CD4-positive, alpha-beta memory T cell (primary cell): ENCODE measurements around the gene SPRY4. TPM values are rescaled to one million over a fixed set of nuclear protein-coding genes. Genes with fewer than 3 reads are reported as not detected.
A peak's percentile ranks its signal among the peaks of the same experiment; 100 is the strongest.

Source experiments
- CTCF ChIA-PET: fragments of 350-600 bp; sonication (Branson Sonifier 250); formaldehyde crosslinking; loops from one replicate; lab custom pipeline; 2021; ENCODE audit warnings: inconsistent platforms; ENCODE audit not compliant: partially characterized antibody; lab: Charles Lee
- POLR2A ChIA-PET: fragments of 350-600 bp; sonication (Branson Sonifier 250); formaldehyde crosslinking; loops from one replicate; lab custom pipeline; 2021; ENCODE audit not compliant: partially characterized antibody; lab: Charles Lee
- DNase-seq, 5 donors: peaks; one replicate each; pipeline versions ENCODE4 v3.0.0 to v3.0.0-alpha.2; 2020 to 2022; ENCODE audit warnings: mixed read lengths in 1 of 5
- H3K27ac ChIP-seq: one replicate; pipeline ENCODE4 v1.7.0; 2013; ENCODE audit warnings: low read depth, low read length
- H3K27me3 ChIP-seq: 2 replicates; pipeline ENCODE4 v1.7.0; 2013; ENCODE audit warnings: mild to moderate bottlenecking, low read length, moderate library complexity; ENCODE audit not compliant: insufficient read depth
- H3K36me3 ChIP-seq: 2 replicates; pipeline ENCODE4 v1.7.0; 2013; ENCODE audit warnings: mild to moderate bottlenecking, low read length, moderate library complexity; ENCODE audit not compliant: insufficient read depth
- H3K4me1 ChIP-seq: 2 replicates; pipeline ENCODE4 v1.7.0; 2013; ENCODE audit warnings: mild to moderate bottlenecking, low read length, moderate library complexity; ENCODE audit not compliant: insufficient read depth
- H3K4me3 ChIP-seq, 2 donors: one replicate each; pipeline ENCODE4 v1.7.0; 2013; ENCODE audit warnings: low read length in 2 of 2, mild to moderate bottlenecking in 1 of 2
- H3K9me3 ChIP-seq, 2 donors: one replicate each; pipeline ENCODE4 v1.7.0; 2013; ENCODE audit warnings: low read length in 2 of 2, control low read depth in 1 of 2; ENCODE audit not compliant: control insufficient read depth in 1 of 2
- H3K27ac Mint-ChIP-seq, 7 donors: one replicate each; pipeline ENCODE4 v1.8.0; 2020 to 2021; ENCODE audit warnings: mixed read lengths in 7 of 7, mild to moderate bottlenecking in 6 of 7, inconsistent platforms in 3 of 7, moderate library complexity in 3 of 7
- H3K27me3 Mint-ChIP-seq, 2 donors: one replicate each; pipeline ENCODE4 v1.8.0; 2020 to 2021; ENCODE audit warnings: mixed read lengths in 2 of 2
- H3K36me3 Mint-ChIP-seq, 2 donors: one replicate each; pipeline ENCODE4 v1.8.0; 2020 to 2021; ENCODE audit warnings: mixed read lengths in 2 of 2, inconsistent platforms in 1 of 2, mild to moderate bottlenecking in 1 of 2
- H3K4me1 Mint-ChIP-seq, 4 donors: one replicate each; pipeline ENCODE4 v1.8.0; 2020 to 2021; ENCODE audit warnings: mixed read lengths in 4 of 4, mild to moderate bottlenecking in 1 of 4
- H3K4me3 Mint-ChIP-seq, 8 donors: one replicate each; pipeline ENCODE4 v1.8.0; 2020 to 2021; ENCODE audit warnings: mixed read lengths in 8 of 8, mild to moderate bottlenecking in 7 of 8, moderate library complexity in 6 of 8, inconsistent platforms in 3 of 8
- H3K9me3 Mint-ChIP-seq, 8 donors: one replicate each; pipeline ENCODE4 v1.8.0; 2020 to 2021; ENCODE audit warnings: mixed read lengths in 8 of 8, mild to moderate bottlenecking in 5 of 8, inconsistent platforms in 3 of 8, moderate library complexity in 1 of 8
- intact Hi-C: fragments of 100-400 bp; cut with micrococcal nuclease; formaldehyde crosslinking; loops from one replicate; pipeline ENCODE4 v1.15.1; 2023
- polyA plus RNA-seq, 2 donors: library from polyadenylated mRNA; unstranded; fragments of 300-500 nt; fragmentation: Illumina TruSeq; gene quantifications; one replicate each; pipeline ENCODE4 v1.2.3, GENCODE V29; 2021
- total RNA-seq, 2 experiments: library from RNA; stranded (reverse); gene quantifications; one replicate each; pipeline ENCODE4 v1.2.3, GENCODE V29; 2021

SPRY4 gene
- total and polyA plus RNA-seq, 4 experiments from 2014 or later = not detected

DNA sequence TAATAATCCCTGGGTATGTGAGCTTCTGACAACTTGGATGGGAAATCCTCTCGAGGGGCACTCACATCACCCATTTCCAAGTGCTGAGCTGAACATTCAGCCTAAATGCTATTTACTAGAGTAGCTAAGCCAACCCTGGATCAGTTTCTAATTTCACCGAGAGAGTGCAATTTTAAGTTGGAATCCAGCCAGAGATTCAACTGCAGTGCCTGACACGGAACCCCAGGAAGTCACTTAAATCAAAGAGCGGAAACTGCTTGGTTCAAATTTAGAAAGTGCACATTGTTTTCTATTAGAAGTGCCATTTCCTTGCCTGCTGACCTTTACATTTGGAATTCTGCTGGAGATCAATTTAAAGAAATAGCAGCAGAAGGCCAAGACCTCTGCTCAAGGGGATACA lies 8.8 kb downstream of the SPRY4 start:
- Mint-ChIP-seq H3K27ac (no peak overlapping the region), H3K4me3 (peak overlapping the region in 6 of 8 donors; percentile 29 to 62 (median 46)), H3K9me3 (no peaks in the 10 kb centered on the region), H3K4me1 (peaks cover 9 to 18% (median 15%) of the 10 kb centered on the region in 4 donors), H3K27me3 (peaks cover 4 to 6% of the 10 kb centered on the region in 2 donors), H3K36me3 (no peaks in the 10 kb centered on the region)
- peak in 4 of 5 donors; percentile 36 to 43 (median 40) for DNase-seq
- ChIA-PET POLR2A (interaction anchor here (0.9 to 1.3 kb wide), 2 partner anchors 9 to 15 kb away, joined by 3 read pairs; no protein-coding TSS in a partner anchor), CTCF (no interaction called here)
- H3K4me1 ChIP-seq = peaks cover 18% of the 10 kb centered on the region
- H3K27ac ChIP-seq = no peak overlapping the region
- H3K9me3 ChIP-seq = no peaks in the 10 kb centered on the region
- no peaks in the 10 kb centered on the region for H3K36me3 ChIP-seq
- H3K27me3 ChIP-seq = no peaks in the 10 kb centered on the region
- intact Hi-C loops = no loop called here
- no peak overlapping the region for H3K4me3 ChIP-seq

DNA sequence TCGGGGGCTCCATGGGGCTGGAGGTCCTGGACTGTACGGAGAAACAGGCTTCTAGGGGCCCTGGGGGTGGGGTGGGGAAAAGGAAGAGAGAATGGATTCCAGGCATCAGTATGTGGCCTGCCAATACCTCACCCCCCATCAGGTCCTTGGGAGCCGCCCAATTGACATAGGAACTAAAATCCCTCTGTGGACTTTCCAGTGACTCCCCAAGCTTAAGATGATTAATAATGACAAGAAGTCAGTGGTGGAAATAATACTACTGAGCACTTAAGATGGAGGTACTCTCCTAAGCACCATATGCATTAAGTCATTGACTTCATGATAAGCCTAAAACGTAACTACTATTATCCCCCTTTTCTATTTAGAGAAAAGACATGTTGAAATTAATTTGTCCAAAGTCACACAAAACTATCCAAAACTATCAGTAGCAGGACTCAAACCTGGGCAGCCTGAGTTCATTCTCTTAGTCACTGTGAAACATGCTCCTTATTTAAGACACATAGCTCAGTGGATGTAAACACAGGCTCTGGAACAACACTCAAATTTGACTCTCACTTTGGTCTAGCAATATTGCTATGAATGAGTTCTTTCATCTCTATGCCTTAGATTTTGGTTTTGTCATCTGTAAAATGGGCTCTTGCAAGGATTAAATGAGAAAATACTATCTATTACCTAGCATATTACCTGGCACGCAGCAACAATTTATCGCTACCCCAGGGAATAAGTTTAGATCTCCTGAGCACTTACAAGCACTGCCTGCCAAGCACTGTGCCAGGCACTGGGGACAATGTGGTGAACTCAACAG lies 9.5 kb downstream of the SPRY4 start:
- Histone ChIP-seq H3K4me3 (no peak overlapping the region), H3K4me1 (peaks cover 18% of the 10 kb centered on the region), H3K27ac (no peak overlapping the region), H3K27me3 (no peaks in the 10 kb centered on the region), H3K9me3 (no peaks in the 10 kb centered on the region), H3K36me3 (no peaks in the 10 kb centered on the region)
- Mint-ChIP-seq H3K36me3 (no peaks in the 10 kb centered on the region), H3K27ac (no peak overlapping the region), H3K4me1 (peaks cover 9 to 18% (median 13%) of the 10 kb centered on the region in 4 donors), H3K4me3 (no peak overlapping the region), H3K9me3 (no peaks in the 10 kb centered on the region), H3K27me3 (peaks cover 2 to 6% of the 10 kb centered on the region in 2 donors)
- ChIA-PET CTCF (no interaction called here), POLR2A (interaction anchor here (0.9 to 1.3 kb wide), 2 partner anchors 10 to 15 kb away, joined by 3 read pairs; no protein-coding TSS in a partner anchor)
- intact Hi-C loops = no loop called here
- DNase-seq = no peak

DNA sequence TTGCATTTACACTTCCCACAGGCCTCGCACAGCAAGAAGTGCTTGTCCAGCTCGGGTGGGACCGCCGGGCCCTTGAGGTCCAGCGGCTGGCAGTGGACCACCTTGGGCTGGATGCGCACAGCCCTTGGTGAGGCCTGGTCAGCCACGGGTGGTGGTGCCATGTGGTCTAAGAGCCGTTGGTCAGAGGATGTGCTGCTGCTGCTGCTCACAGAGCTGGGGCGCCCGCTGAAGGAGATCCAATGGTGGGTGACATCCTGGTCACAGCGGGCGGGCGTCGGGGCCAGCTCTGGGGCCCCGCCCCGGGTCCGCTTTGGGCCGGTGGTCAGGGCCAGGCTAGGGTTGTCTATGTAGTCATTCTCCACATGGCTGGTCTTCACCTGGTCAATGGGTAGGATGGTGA lies 10.2 kb downstream of the SPRY4 start:
- Histone ChIP-seq H3K4me1 (peaks cover 18% of the 10 kb centered on the region), H3K27ac (no peak overlapping the region), H3K4me3 (no peak overlapping the region), H3K36me3 (no peaks in the 10 kb centered on the region), H3K9me3 (no peaks in the 10 kb centered on the region), H3K27me3 (no peaks in the 10 kb centered on the region)
- POLR2A ChIA-PET = no interaction called here
- intact Hi-C loops = no loop called here
- Mint-ChIP-seq H3K36me3 (no peaks in the 10 kb centered on the region), H3K27me3 (peaks cover 2 to 6% of the 10 kb centered on the region in 2 donors), H3K4me1 (peaks cover 9 to 18% (median 13%) of the 10 kb centered on the region in 4 donors), H3K9me3 (no peaks in the 10 kb centered on the region), H3K27ac (no peak overlapping the region), H3K4me3 (no peak overlapping the region)
- CTCF ChIA-PET = no interaction called here
- no peak for DNase-seq

DNA sequence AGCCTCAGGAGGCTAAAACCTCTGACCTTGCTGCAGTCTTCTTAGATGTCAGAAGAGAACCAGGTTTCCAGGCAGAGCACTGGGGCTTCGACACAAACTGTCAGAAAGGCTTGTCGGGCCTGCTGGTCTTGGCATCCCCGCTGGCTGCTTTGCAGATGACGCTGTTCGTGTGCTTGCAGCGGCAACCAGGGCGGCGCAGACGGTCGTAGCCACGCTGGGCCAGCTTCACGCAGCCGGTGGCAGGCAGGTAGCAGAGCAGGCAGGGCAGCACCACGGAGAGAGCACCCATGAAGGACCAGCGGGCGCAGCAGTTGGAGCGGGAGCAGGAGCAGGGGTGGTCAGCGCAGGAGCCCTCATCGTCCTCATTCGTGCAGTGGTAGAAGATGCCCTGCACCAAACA lies 10.7 kb downstream of the SPRY4 start:
- Histone ChIP-seq H3K27ac (no peak overlapping the region), H3K9me3 (no peaks in the 10 kb centered on the region), H3K27me3 (no peaks in the 10 kb centered on the region), H3K36me3 (no peaks in the 10 kb centered on the region), H3K4me1 (peaks cover 18% of the 10 kb centered on the region), H3K4me3 (no peak overlapping the region)
- CTCF ChIA-PET = no interaction called here
- H3K36me3 Mint-ChIP-seq = no peaks in the 10 kb centered on the region
- H3K9me3 Mint-ChIP-seq = no peaks in the 10 kb centered on the region
- H3K27me3 Mint-ChIP-seq = peaks cover 2 to 3% of the 10 kb centered on the region in 2 donors
- H3K4me1 Mint-ChIP-seq = peaks cover 9 to 18% (median 12%) of the 10 kb centered on the region in 4 donors
- no peak for DNase-seq
- intact Hi-C loops = no loop called here
- no peak overlapping the region for H3K4me3 Mint-ChIP-seq
- POLR2A ChIA-PET = no interaction called here
- H3K27ac Mint-ChIP-seq = no peak overlapping the region

DNA sequence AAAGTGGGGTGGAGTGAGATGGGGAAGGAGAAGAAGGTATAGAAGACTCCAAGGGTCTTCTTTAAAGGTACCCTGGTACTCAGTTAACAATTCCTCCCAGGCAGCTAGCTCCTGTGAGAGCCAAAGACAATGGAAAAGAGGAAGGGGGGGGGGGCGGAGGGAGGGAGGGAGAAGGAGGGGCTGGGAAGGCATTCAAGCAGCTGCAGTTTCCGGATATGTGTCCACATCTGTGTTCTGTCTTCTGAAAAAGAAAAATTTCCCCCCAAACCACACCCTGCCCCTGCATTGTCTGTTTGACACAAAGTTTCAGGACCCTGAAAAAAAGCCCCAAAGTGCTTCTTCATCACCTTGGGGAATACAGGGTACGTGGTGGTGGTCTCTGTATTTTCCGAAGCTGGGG lies 11.1 kb downstream of the SPRY4 start:
- Mint-ChIP-seq H3K36me3 (no peaks in the 10 kb centered on the region), H3K4me3 (no peak overlapping the region), H3K27ac (no peak overlapping the region), H3K9me3 (no peaks in the 10 kb centered on the region), H3K27me3 (peaks cover 2% of the 10 kb centered on the region in 2 donors), H3K4me1 (peaks cover 9 to 18% (median 12%) of the 10 kb centered on the region in 4 donors)
- Histone ChIP-seq H3K27ac (no peak overlapping the region), H3K4me3 (no peak overlapping the region), H3K36me3 (no peaks in the 10 kb centered on the region), H3K4me1 (peaks cover 18% of the 10 kb centered on the region), H3K27me3 (no peaks in the 10 kb centered on the region), H3K9me3 (no peaks in the 10 kb centered on the region)
- CTCF ChIA-PET = no interaction called here
- POLR2A ChIA-PET = no interaction called here
- intact Hi-C loops = no loop called here
- no peak for DNase-seq

DNA sequence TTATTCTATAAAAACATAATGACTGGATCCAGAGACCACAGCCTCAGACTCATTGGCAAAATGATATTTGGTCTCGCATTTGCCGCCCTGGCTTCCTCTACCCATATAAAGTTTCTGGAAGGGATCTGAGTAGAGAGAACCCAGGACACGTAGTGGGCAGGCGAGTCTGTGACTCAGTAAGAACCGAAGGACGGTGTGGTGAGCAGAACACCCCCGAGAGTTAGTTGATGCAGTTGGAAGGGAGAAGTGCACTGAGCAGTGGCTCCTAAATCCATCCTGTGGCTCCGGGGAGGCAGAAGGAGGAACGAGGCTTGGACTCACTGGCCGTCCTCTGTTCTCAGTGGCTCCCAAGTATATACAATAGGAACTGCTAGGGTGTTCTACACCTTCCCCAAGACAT lies 11.5 kb downstream of the SPRY4 start:
- Mint-ChIP-seq H3K9me3 (no peaks in the 10 kb centered on the region), H3K27ac (no peak overlapping the region), H3K4me3 (no peak overlapping the region), H3K4me1 (peaks cover 9 to 18% (median 12%) of the 10 kb centered on the region in 4 donors), H3K27me3 (peaks cover 2% of the 10 kb centered on the region in 2 donors), H3K36me3 (no peaks in the 10 kb centered on the region)
- H3K4me3 ChIP-seq = no peak overlapping the region
- no peaks in the 10 kb centered on the region for H3K9me3 ChIP-seq
- no peak for DNase-seq
- ChIA-PET CTCF (no interaction called here), POLR2A (no interaction called here)
- H3K4me1 ChIP-seq = peaks cover 18% of the 10 kb centered on the region
- intact Hi-C loops = no loop called here
- H3K27me3 ChIP-seq = no peaks in the 10 kb centered on the region
- H3K27ac ChIP-seq = no peak overlapping the region
- no peaks in the 10 kb centered on the region for H3K36me3 ChIP-seq

DNA sequence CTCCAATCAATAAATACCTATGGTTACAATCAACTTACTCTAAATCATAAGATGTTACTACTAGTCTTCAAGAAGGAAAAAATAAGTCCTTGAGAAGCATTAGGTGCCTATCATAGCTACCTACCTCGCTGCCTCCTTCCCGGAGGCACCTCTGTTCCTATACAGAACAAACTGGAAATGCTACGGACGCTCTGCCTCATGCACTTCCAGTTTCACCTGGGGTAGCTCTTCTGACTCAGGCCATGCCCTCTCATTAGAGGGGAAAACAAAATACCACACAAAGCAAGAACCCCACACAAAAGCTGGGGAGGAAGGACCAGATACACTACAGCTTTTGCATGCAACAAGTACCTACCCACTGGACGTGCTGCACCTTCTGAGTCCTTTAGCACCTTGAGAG lies 12.4 kb downstream of the SPRY4 start:
- DNase-seq = no peak
- Histone ChIP-seq H3K36me3 (no peaks in the 10 kb centered on the region), H3K27me3 (no peaks in the 10 kb centered on the region), H3K4me1 (peaks cover 18% of the 10 kb centered on the region), H3K4me3 (no peak overlapping the region), H3K27ac (no peak overlapping the region), H3K9me3 (no peaks in the 10 kb centered on the region)
- Mint-ChIP-seq H3K4me1 (peaks cover 9 to 18% (median 12%) of the 10 kb centered on the region in 4 donors), H3K27ac (no peak overlapping the region), H3K27me3 (peaks cover 0 to 2% of the 10 kb centered on the region in 2 donors), H3K4me3 (no peak overlapping the region), H3K9me3 (no peaks in the 10 kb centered on the region), H3K36me3 (no peaks in the 10 kb centered on the region)
- POLR2A ChIA-PET = no interaction called here
- CTCF ChIA-PET = interaction anchor here (1.3 to 2.0 kb wide), 2 partner anchors 10 to 11 kb away, joined by 5 to 8 read pairs; no protein-coding TSS in a partner anchor
- intact Hi-C loops = no loop called here
